Naive thymus-derived CD8-positive, alpha-beta T cell (primary cell): Measurements from ENCODE around the gene ZNF346. TPM values are rescaled to one million over a fixed set of nuclear protein-coding genes. Genes with fewer than 3 reads are reported as not detected.
"Not testable (repeated sequence)": the region's sequence is repeated elsewhere in the genome, so short reads cannot be mapped to it uniquely, and the experiment has no call there.

Experiments
- ATAC-seq, 2 donors: fragments of 150-1000 bp; cut with Tn5 transposase in 1 of 2; sonication (Bioruptor Pico), chemical (Tn5 transposase) in 1 of 2; 1 replicate in 1 of 2; 2 replicates in 1 of 2; pipeline ENCODE4 v1.10.0; 2021; ENCODE audit warnings: mild to moderate bottlenecking in 2 of 2, moderate library complexity in 2 of 2
- POLR2A ChIA-PET: fragments of 350-600 bp; sonication (Branson Sonifier 250); formaldehyde crosslinking; loops from one replicate; lab custom pipeline; 2021; ENCODE audit warnings: antibody characterized with exemption; lab: Charles Lee
- DNase-seq, 10 donors: peaks; one replicate each; pipeline versions ENCODE4 v3.0.0 to v3.0.0-alpha.2; 2020 to 2022
- H3K27ac Mint-ChIP-seq, 10 donors: one replicate each; pipeline ENCODE4 v1.8.0; 2020 to 2022; ENCODE audit warnings: mild to moderate bottlenecking in 10 of 10, mixed read lengths in 10 of 10, moderate library complexity in 4 of 10, inconsistent platforms in 1 of 10
- H3K27me3 Mint-ChIP-seq, 5 donors: one replicate each; pipeline ENCODE4 v1.8.0; 2021 to 2022; ENCODE audit warnings: mixed read lengths in 5 of 5
- H3K36me3 Mint-ChIP-seq, 3 donors: one replicate each; pipeline ENCODE4 v1.8.0; 2020 to 2022; ENCODE audit warnings: mixed read lengths in 3 of 3, mild to moderate bottlenecking in 2 of 3, inconsistent platforms in 1 of 3
- H3K4me1 Mint-ChIP-seq, 4 donors: one replicate each; pipeline ENCODE4 v1.8.0; 2021 to 2022; ENCODE audit warnings: mixed read lengths in 4 of 4
- H3K4me3 Mint-ChIP-seq, 10 donors: one replicate each; pipeline ENCODE4 v1.8.0; 2020 to 2022; ENCODE audit warnings: mild to moderate bottlenecking in 10 of 10, mixed read lengths in 10 of 10, moderate library complexity in 6 of 10, inconsistent platforms in 1 of 10
- H3K9me3 Mint-ChIP-seq, 9 donors: one replicate each; pipeline ENCODE4 v1.8.0; 2020 to 2022; ENCODE audit warnings: mixed read lengths in 9 of 9, mild to moderate bottlenecking in 3 of 9, inconsistent platforms in 1 of 9, moderate library complexity in 1 of 9
- polyA plus RNA-seq, 3 donors: library from polyadenylated mRNA; unstranded; fragments of 300-500 nt; fragmentation: Illumina TruSeq; gene quantifications; one replicate each; pipeline ENCODE4 v1.2.3, GENCODE V29; 2021
- total RNA-seq, 8 experiments: library from RNA in 2 of 8; stranded (reverse) in 2 of 8; gene quantifications; one replicate each; pipeline ENCODE4 v1.2.3 and lab custom pipeline; 2021 to 2026

Gene ZNF346, protein sequence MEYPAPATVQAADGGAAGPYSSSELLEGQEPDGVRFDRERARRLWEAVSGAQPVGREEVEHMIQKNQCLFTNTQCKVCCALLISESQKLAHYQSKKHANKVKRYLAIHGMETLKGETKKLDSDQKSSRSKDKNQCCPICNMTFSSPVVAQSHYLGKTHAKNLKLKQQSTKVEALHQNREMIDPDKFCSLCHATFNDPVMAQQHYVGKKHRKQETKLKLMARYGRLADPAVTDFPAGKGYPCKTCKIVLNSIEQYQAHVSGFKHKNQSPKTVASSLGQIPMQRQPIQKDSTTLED
- total RNA-seq = 10 to 100 TPM; 21.3 to 30.5 TPM
- 10 to 100 TPM in 2 of 3 donors, 1 to 10 TPM in 1; 9.3 to 19.5 (median 11.4) TPM for polyA plus RNA-seq
- total RNA-seq (lab: John Stamatoyannopoulos, UW) = 24.0 to 34.0 (median 26.7) reads per million in 6 experiments

- peak within 1 kb of the TSS; percentile 94 to 99 (median 98) for H3K4me3 Mint-ChIP-seq
These were observed at the start of gene ZNF346 for GRCh38 chr5:177022386-177023302. Gene ZNF346, plus strand, starts transcription at chr5:177022696. Its CDS starts 43 bp downstream, at chr5:177022739.

GRCh38 chr5:176979669-176980068, 42.8 kb upstream of the ZNF346 start:
- H3K27me3 Mint-ChIP-seq = no peaks in the 10 kb centered on the region
- no peak overlapping the region for H3K4me3 Mint-ChIP-seq
- ATAC-seq (no peak), DNase-seq (no peak)
- H3K4me1 Mint-ChIP-seq = peaks cover 1 to 22% (median 7%) of the 10 kb centered on the region in 4 donors
- H3K27ac Mint-ChIP-seq = peak overlapping the region in 2 of 10 donors; percentile 13 to 36
- no peaks in the 10 kb centered on the region for H3K9me3 Mint-ChIP-seq
- peaks cover 0 to 67% (median 15%) of the 10 kb centered on the region in 3 donors for H3K36me3 Mint-ChIP-seq
- POLR2A ChIA-PET = interaction anchor here (0.6 kb wide), 1 partner anchor 20 kb away, joined by 4 read pairs; no protein-coding TSS in a partner anchor

More at GRCh38 chr5:177022386-177023302, at the start of gene ZNF346:
- no peaks in the 10 kb centered on the region for H3K9me3 Mint-ChIP-seq
- peak within 1 kb of the TSS; percentile 93 to 99 (median 98) for H3K27ac Mint-ChIP-seq
- H3K4me1 Mint-ChIP-seq = peaks cover 26 to 48% (median 43%) of the 10 kb centered on the region in 4 donors
- POLR2A ChIA-PET = interaction anchor here (0.6 to 4.9 kb wide), 4 partner anchors 16 to 111 kb away, joined by 3 to 33 read pairs (median 4); partner anchors contain the start of genes NSD1 and UIMC1
- H3K27me3 Mint-ChIP-seq = no peaks in the 10 kb centered on the region
- DNase-seq (peak; percentile 88 to 97 (median 90)), ATAC-seq (peak; percentile 97 to 98)
- peaks cover 0 to 16% (median 0%) of the 10 kb centered on the region in 3 donors for H3K36me3 Mint-ChIP-seq

DNA sequence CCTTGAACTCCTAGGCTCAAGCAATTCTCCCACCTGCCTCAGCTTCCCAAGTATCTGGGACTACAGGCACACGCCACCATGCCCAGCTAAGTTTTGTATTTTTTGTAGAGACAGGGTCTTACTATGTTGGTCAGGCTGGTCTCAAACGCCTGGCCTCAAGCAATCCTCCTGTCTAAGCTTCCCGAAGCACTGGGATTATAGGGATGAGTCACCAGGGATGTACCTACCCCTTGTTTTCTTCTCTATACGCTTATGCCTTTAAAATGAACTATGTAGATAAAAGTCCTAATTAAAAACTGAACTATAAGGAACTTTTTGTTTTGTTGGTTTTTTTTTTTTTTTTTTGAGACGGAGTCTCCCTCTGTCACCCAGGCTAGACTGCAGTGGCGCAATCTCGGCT, 41.7 kb upstream of the ZNF346 start:
- peaks cover 1 to 26% (median 13%) of the 10 kb centered on the region in 4 donors for H3K4me1 Mint-ChIP-seq
- peak overlapping the region in 2 of 10 donors; percentile 20 to 48 for H3K27ac Mint-ChIP-seq
- no peak overlapping the region for H3K4me3 Mint-ChIP-seq
- POLR2A ChIA-PET = interaction anchor here (0.7 kb wide), 2 partner anchors 13 to 30 kb away, joined by 4 read pairs; no protein-coding TSS in a partner anchor
- H3K36me3 Mint-ChIP-seq = peaks cover 0 to 56% (median 13%) of the 10 kb centered on the region in 3 donors
- no peaks in the 10 kb centered on the region for H3K9me3 Mint-ChIP-seq
- DNase-seq (no peak), ATAC-seq (no peak)
- H3K27me3 Mint-ChIP-seq = no peaks in the 10 kb centered on the region

- ATAC-seq, H3K27me3 Mint-ChIP-seq, H3K4me3 Mint-ChIP-seq, H3K9me3 Mint-ChIP-seq, POLR2A ChIA-PET, DNase-seq: not testable (repeated sequence)
- peaks cover 0 to 44% (median 9%) of the 10 kb centered on the region in 3 donors for H3K36me3 Mint-ChIP-seq
- H3K27ac Mint-ChIP-seq = peak overlapping the region in 2 of 10 donors; percentile 39 to 41
- H3K4me1 Mint-ChIP-seq = peaks cover 1 to 46% (median 22%) of the 10 kb centered on the region in 4 donors
These were observed 39.4 kb upstream of the ZNF346 start for GRCh38 chr5:176983112-176983511.

DNA sequence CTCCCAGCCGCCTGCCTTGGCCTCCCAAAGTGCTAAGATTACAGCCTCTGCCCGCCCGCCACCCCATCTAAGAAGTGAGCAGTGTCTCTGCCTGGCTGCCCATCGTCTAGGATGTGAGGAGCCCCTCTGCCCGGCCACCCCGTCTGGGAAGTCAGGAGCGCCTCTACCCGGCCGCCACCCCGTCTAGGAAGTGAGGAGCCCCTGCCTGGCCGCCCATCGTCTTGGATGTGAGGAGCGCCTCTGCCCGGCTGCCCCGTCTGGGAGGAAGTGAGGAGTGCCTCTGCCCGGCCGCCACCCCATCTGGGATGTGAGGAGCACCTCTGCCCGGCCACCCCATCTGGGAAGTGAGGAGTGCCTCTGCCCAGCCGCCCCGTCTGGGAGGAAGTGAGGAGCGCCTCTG, 38.9 kb upstream of the ZNF346 start:
- H3K27ac Mint-ChIP-seq, H3K4me3 Mint-ChIP-seq, H3K9me3 Mint-ChIP-seq, POLR2A ChIA-PET, DNase-seq, ATAC-seq, H3K27me3 Mint-ChIP-seq: not testable (repeated sequence)
- Mint-ChIP-seq H3K4me1 (peaks cover 1 to 50% (median 26%) of the 10 kb centered on the region in 4 donors), H3K36me3 (peaks cover 0 to 44% (median 9%) of the 10 kb centered on the region in 3 donors)

DNA sequence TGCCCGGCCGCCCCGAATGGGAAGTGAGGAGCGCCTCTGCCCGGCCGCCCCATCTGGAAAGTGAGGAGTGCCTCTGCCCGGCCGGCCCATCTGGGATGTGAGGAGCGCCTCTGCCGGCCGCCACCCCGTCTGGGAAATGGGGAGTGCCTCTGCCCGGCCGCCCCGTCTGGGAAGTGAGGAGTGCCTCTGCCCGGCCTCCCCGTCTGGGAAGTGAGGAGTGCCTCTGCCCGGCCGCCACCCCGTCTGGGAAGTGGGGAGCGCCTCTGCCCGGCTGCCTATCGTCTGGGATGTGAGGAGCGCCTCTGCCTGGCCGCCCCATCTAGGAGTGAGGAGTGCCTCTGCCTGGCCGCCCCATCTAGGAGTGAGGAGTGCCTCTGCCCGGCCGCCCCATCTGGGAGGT, 38.3 kb upstream of the ZNF346 start:
- DNase-seq, H3K9me3 Mint-ChIP-seq, ATAC-seq, H3K4me3 Mint-ChIP-seq, POLR2A ChIA-PET, H3K27me3 Mint-ChIP-seq: not testable (repeated sequence)
- Mint-ChIP-seq H3K27ac (peak overlapping the region in 2 of 10 donors; percentile 38 to 55), H3K36me3 (peaks cover 0 to 38% (median 6%) of the 10 kb centered on the region in 3 donors), H3K4me1 (peaks cover 0 to 47% (median 27%) of the 10 kb centered on the region in 4 donors)

- Mint-ChIP-seq H3K4me1 (peaks cover 2 to 52% (median 34%) of the 10 kb centered on the region in 4 donors), H3K9me3 (no peaks in the 10 kb centered on the region), H3K27me3 (no peaks in the 10 kb centered on the region), H3K27ac (peak overlapping the region; percentile 68 to 90 (median 86)), H3K4me3 (peak overlapping the region; percentile 36 to 77 (median 58)), H3K36me3 (peaks cover 0 to 26% (median 2%) of the 10 kb centered on the region in 3 donors)
- peak; percentile 97 to 100 for ATAC-seq
- POLR2A ChIA-PET = interaction anchor here (0.7 to 1.5 kb wide), 4 partner anchors 17 to 147 kb away, joined by 3 to 5 read pairs (median 4); partner anchors contain the start of gene UIMC1
- peak; percentile 9 to 71 (median 47) for DNase-seq
These were observed 37.0 kb upstream of the ZNF346 start for GRCh38 chr5:176985516-176985915.

- no peak for ATAC-seq
- Mint-ChIP-seq H3K36me3 (peaks cover 0 to 21% (median 2%) of the 10 kb centered on the region in 3 donors), H3K27me3 (no peaks in the 10 kb centered on the region), H3K4me3 (peak overlapping the region in 4 of 10 donors; percentile 36 to 77 (median 40)), H3K4me1 (peaks cover 2 to 54% (median 35%) of the 10 kb centered on the region in 4 donors), H3K27ac (peak overlapping the region in 6 of 10 donors; percentile 11 to 88 (median 84)), H3K9me3 (no peaks in the 10 kb centered on the region)
- POLR2A ChIA-PET = interaction anchor here (0.5 to 1.5 kb wide), 4 partner anchors 18 to 1458 kb away, joined by 3 to 5 read pairs (median 4); partner anchors contain the start of gene UIMC1
- no peak for DNase-seq
These were observed 36.2 kb upstream of the ZNF346 start for GRCh38 chr5:176986280-176986679.

DNA sequence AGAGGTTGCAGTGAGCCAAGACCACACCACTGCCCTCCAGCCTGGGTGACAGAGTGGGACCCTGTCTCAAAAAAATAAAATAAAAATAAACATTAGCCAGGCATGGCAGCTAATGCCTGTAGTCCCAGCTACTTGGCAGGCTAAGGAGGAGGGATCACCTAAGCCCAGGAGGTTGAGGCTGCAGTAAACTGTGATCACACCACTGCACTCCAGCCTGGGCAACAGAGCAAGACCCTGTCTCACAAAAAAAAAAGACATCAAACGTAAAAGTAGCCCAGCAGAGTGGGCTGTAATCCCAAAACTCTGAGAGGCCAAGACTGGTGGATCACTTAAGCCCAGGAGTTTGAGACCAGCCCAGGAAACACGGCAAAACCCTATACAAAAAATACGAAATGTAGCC, 34.9 kb upstream of the ZNF346 start:
- no peak overlapping the region for H3K4me3 Mint-ChIP-seq
- H3K36me3 Mint-ChIP-seq = peaks cover 0 to 10% (median 0%) of the 10 kb centered on the region in 3 donors
- no peaks in the 10 kb centered on the region for H3K9me3 Mint-ChIP-seq
- DNase-seq = no peak
- peak overlapping the region in 3 of 10 donors; percentile 9 to 72 (median 39) for H3K27ac Mint-ChIP-seq
- H3K4me1 Mint-ChIP-seq = peaks cover 2 to 56% (median 37%) of the 10 kb centered on the region in 4 donors
- POLR2A ChIA-PET = no interaction called here
- H3K27me3 Mint-ChIP-seq = no peaks in the 10 kb centered on the region
- no peak for ATAC-seq

- H3K36me3 Mint-ChIP-seq = peaks cover 11 to 14% (median 14%) of the 10 kb centered on the region in 3 donors
- not testable (repeated sequence) for H3K27me3 Mint-ChIP-seq, H3K4me3 Mint-ChIP-seq, ATAC-seq, H3K9me3 Mint-ChIP-seq, DNase-seq
- peak overlapping the region in 2 of 10 donors; percentile 16 to 44 for H3K27ac Mint-ChIP-seq
- POLR2A ChIA-PET = interaction anchor here (0.6 kb wide), 2 partner anchors 12 to 89 kb away, joined by 4 read pairs; no protein-coding TSS in a partner anchor
- H3K4me1 Mint-ChIP-seq = peaks cover 15 to 73% (median 40%) of the 10 kb centered on the region in 4 donors
These were observed 29.4 kb upstream of the ZNF346 start for GRCh38 chr5:176993081-176993480.

DNA sequence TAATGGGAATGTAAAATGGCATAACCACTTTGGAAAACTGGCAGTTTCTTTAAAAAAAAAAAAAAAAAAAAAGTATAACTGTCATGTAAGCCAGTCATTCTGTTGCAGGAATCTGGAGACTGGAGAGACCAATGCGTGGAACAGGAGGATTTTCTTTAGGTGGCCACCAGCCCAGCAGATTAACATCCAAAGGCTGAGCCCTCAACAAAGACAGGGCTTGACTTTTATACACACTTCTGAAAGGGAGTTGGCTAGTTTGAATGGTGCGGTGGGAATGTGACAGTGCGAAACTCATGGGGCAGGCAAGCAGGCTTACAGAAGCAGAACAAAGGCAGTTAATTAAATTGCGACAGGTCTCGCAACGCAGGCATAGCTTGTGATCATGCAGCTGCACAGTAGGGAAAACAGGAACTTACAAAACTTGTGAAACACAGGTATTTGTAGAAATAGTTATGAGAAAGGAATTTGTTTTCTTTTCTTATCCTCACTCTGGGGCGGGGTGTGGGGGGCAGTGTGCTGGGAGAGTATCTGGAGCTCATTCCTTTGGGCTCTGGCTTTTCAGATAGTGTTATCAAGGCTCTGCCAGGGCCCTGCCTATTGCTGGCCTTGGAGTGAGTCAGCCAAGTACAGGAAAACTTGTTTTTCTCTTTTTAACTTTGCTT, 27.9 kb upstream of the ZNF346 start:
- Mint-ChIP-seq H3K36me3 (peaks cover 11 to 16% (median 14%) of the 10 kb centered on the region in 3 donors), H3K4me3 (peak overlapping the region in 1 of 10 donors; percentile 20), H3K4me1 (peaks cover 17 to 71% (median 39%) of the 10 kb centered on the region in 4 donors), H3K27ac (peak overlapping the region in 6 of 10 donors; percentile 16 to 49 (median 31)), H3K27me3 (no peaks in the 10 kb centered on the region), H3K9me3 (peaks cover 0 to 8% (median 0%) of the 10 kb centered on the region in 9 donors)
- POLR2A ChIA-PET = no interaction called here
- peak in 1 of 2 donors; percentile 37 for ATAC-seq
- DNase-seq = no peak
